ENCODE results near the gene TRIM17.
A peak's percentile ranks its signal among the peaks of the same experiment; 100 is the strongest.

The TRIM17 gene

GRCh38 chr1:228417061-228417460, 400 bp upstream of the TRIM17 start:
- DNase-seq: no peak

- no peak for DNase-seq
Measured at GRCh38 chr1:228415853-228416216, 826 bp downstream of the TRIM17 start.

GRCh38 chr1:228415221-228415620, 1.4 kb downstream of the TRIM17 start:
- DNase-seq: no peak

GRCh38 chr1:228414511-228415211, 2.0 kb downstream of the TRIM17 start:
- no peak for DNase-seq

DNA sequence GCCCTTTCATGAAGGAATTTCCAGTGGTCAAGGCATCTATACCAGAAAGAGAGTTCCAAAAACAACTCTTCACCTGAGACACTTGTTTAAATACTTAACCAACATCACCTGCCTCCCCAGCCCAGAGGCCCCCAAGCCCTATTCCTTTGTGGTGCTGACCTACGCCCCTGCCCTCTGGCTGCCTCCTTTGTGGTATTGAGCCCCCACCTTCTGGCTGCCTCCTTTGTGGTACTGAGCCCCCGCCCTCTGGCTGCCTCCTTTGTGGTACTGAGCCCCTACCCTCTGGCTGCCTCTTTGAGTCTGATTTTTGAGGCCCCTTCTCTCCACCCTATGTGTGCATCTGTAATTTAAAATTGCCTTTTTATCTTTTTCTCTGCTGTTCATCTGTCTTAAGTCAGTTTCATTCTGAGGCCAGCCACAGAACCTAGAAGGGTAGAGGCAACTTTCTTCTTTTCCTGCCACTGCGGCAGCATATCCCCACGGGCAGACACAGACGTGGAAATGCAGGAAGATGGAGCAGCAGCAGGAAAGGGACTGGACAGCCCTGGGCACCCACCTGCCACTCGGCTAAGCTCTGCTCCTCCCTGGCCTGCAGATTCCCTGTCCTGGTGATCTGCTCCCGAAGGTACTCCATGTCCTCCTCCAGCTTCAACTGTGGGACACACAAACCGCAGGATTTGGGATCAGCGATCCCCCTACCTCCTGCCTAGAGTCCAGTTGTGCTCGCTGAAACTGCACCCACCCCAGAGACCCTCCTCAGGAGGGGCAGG, 3.2 kb downstream of the TRIM17 start:
- DNase-seq: no peak

DNA sequence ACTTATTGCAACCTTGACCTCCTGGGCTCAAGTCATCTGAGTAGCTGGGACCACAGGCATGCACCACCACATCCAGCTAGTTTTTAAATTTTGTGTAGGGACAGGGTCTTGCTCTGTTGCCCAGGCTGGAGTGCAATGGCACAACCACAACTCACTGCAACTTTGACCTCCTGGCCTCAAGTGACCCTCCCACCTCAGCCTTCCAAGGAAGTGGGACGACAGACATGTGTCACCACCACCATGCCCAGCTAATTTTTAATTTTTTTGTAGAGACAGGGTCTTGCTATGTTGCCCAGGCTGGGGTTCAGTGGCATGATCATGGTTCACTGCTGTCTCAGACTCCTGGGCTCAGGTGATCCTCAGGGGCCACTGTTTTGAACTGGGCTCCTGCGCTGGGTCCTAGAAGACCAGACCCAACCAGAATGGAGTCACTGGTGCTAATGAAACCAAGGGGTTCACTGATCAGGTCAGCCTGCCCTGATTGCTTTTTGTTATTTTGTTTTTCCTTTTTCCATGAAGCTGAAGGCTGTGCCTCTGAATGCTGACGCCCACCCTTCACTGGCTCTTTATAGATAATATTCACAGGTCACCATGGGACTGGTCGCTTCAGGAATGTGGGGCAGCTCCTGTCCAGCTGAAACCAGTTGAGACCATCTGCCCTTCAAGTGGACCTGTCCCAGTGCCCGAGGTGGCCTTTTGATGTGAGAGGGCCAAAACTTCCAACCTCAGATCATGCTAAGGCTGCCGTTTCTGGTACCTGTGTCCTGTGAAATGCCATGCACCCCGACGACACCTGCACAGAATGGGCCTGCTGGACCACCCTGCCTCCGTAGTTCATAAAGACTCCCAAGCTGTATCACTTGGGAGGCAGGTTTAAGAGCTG, 4.9 kb downstream of the TRIM17 start:
- no peak for DNase-seq

DNA sequence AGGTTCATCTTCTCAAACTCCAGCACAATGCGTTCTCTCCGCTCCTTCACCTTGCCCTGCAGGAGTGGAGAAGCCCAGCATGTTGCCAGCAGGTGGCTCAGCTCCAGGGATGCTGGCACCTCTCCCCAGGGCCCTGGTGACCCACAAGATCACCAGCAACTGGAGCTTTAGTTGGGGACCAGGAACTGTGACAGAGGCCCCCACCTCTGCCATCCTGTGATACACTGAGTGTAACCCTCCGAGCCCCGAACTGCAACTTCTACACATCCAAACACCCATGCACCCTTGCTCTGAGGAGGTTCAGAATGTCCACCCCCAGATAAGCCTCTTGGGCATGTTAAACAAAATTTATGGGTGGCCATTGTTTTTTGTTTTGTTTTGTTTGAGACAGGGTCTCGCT, 5.5 kb downstream of the TRIM17 start:
- no peak for DNase-seq

- no peak for DNase-seq
Measured at GRCh38 chr1:228410671-228411070, 6.0 kb downstream of the TRIM17 start.

GRCh38 chr1:228410015-228410414, 6.6 kb downstream of the TRIM17 start:
- peak; percentile 17 for DNase-seq

DNA sequence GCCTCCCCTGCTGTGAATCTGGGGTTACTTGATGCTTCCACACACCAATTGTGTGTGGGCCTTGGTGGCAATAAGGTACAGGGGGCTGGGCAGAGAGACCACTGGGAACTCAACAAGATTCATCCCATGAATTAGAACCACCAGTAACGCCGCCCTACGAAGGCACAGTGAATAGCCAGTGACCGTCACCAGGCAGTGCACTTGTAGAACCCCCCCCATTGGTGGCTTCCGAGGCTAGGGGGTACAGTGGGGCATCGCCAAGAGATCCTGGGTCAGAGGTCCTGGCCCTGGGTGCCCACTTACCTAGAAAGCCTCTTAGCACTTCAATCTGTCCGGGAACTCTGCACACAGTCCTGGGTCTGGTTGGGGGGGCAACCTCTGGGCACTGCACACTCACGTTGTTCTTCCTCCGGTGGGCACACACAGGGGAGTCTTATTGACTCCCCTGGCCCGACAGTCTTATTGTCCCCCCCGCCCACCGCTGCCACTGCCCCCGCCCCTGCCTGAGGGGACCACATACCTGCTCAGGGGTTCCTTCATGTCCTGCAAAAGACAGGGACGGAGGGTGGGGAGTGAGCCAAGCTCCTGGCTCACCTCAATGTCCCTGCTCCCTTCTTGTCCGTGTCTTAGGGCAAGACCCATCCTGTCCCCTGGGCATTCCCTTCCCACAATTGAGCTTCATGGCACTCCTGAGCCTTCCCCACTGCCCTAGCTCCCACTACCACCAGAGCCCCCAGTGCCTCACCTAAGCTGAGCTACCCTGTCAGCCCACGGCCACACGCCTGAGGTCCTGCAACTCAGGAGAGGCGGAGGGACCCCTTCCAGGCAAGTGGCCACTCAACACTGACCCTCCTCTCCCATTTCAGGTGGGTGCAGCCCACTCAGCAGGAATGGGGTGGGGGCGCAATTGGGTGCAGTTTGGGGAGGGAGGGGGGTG, 7.5 kb downstream of the TRIM17 start:
- DNase-seq: no peak

- DNase-seq: no peak
Measured at GRCh38 chr1:228408041-228408868, 8.4 kb downstream of the TRIM17 start.

GRCh38 chr1:228407106-228408040, 9.3 kb downstream of the TRIM17 start:
- peak; percentile 56 for DNase-seq

DNA sequence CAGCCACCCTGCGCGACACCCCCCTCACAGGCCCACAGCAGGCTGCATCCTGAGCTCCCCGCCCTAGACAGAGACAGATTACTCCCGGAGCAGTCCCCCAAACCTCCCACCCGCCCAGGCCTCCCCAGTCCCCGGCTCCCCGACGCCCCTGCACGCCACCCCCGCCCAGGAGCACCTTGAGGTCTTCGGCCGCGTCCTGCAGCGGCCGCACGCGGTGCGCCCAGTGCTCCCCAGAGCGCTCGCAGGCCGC, 10.8 kb downstream of the TRIM17 start:
- DNase-seq: no peak

- DNase-seq: no peak
Measured at GRCh38 chr1:228405200-228405978, 11.3 kb downstream of the TRIM17 start.

DNA sequence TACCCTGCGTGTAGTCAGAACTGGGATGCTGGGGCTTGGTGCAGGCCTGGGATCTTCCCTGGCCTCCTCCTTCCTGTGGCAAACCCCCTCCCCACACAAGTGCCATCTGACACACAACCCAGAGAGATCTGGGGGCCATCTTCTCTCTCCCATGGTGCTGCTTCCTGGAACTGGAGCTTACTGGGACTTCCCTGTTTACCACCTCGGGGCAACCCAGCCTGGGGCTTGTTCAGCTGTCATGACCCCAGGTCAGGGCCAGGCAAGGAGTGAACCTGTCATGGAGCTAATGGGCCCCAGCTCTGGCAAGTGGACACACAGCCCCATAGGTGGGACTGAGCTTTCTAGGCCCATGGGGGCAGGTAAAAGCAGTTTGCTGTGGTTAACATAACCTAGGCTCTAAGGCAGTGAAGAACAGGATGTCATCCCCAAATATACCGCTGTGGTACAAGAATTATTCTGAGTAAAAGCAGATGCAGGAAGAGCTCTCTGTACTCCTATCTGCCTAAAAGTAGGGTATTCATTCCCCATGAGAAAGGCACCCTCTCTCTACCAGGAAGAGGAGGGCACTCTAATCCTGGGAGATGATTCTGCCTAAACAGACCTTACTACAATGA, 12.4 kb downstream of the TRIM17 start:
- DNase-seq: no peak

DNA sequence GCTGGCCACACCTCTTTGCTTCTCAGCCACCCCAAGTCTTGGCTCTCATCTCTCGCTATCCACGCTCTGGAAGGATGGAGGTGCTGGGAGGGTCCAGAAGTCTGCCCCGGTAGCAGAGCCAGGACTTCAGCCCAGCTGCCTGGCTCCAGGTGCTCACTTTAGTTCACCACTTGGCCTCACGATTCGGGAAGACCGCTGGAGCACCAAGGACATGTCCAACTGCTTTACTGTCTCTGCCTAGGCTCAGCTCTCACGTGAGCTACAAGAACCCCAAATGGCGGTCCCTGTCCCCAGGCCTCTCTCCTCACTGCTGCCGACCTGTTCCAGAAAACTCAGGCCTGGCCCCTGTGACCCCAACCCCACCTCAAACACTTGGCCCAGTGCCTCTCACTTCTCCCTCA, 13.4 kb downstream of the TRIM17 start:
- DNase-seq: no peak

DNA sequence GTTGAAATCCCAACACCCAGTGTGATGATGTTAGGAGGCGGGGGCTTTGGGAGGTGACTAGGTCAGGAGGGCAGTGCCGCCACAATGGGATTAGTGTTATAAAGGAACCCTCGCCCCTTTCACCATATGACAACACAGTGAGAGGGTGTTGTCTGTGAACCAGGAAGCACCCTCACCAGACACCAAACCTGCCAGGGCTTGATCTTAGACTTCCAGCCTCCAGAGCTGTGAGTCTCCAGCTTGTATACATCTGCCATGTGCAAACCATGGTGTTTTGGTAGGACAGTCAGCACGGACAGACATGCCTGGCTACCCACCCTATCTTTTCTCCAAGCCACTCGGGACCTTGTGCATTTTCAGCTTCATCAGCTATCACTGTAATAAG, 14.0 kb downstream of the TRIM17 start:
- DNase-seq: no peak

- DNase-seq: no peak
Measured at GRCh38 chr1:228401782-228402640, 14.7 kb downstream of the TRIM17 start.

Data from fibroblast of upper back skin (primary cell).